IPS-11a (cell line): ENCODE measurements around the gene CASP1.
"Not testable (repeated sequence)": the region's sequence is repeated elsewhere in the genome, so short reads cannot be mapped to it uniquely, and the experiment has no call there.

Source experiments
- H3K4me3 ChIP-seq: one replicate; pipeline ENCODE4 v1.5.1; 2013; ENCODE audit warnings: low read depth, low read length, control low read depth

CASP1 gene

DNA sequence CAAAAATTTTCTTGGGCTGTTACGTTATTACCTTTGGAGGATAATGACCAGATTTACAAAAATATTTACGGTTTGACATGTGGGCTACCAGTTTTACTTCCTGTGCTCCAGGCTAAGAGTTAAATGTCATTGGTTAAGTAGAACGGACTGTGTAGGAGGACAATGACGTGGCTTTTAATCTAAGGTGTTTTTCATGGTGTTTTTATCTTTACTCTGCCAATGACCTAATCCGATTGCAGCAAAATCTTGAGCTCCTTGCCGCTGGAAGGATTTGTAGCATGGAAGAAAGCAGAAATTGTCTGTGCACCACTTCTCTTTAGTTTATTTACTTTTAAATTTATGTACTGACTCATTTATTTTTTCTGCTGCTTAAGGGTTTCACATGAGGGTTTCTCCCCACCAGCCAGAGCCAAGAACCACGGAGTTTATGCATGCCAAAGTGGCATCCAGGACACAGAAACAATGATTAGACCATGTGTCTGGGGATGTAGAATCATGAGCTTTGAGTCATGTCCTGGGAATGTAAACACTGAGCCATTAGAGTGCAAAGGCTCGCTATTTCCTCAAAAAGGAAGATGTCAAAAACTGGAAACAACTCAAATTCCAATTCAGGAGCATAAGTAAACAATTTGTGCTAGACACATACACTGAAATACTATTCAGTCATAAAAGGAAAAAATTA, 12.1 kb upstream of the CASP1 start:
- no peak overlapping the region for H3K4me3 ChIP-seq

GRCh38 chr11:105045676-105046296, 10.8 kb upstream of the CASP1 start:
- no peak overlapping the region for H3K4me3 ChIP-seq

DNA sequence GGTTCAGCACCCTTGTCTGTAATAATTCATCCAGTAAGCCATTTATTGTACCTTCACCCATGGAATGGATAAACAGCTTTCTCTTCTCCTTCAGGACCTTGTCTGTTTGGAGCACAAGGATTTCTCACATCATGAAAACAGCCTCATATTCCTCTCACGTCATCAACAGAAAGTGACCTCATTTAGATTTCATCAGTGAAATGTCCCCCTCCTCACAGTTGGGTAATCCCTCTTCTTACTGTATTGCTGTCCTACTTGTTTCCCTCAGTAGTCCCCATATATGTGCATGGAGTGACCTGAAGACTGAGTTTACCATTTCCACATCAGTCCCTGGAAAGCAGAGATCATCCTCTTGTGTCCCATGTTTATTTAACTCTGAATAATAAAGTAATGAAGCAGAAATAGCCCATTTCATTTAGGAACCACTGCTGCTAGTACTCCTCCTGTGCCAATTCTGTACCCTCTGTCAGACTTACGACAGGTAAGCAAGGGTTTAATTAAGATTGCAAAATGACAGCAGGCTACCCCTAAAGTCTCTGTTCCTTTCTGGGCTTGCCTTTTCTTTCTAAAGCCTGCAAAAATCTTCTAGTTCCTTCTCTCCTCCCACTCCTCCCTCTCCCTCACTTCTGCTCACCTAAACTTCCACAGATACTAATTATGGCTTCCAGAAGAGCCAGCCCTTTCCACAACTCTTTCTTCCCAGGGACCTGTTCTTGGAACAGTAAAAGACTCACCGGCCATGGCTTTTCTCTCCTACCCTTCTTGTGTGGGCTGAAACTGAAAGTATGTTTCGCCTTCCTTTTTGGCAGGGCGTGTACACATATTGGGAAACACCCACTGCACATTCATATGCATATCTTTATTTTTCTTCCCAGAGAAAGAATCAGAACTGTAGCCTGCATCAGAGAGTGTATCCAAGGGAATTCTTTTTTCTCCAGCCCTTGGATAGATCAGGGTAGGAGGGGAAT, 9.9 kb upstream of the CASP1 start, which contains the start of gene CARD16:
Gene CARD16 (minus strand): TSS at position 779 of the 968 bp plus-strand sequence. CDS start 38 bp downstream, at position 741.
- H3K4me3 ChIP-seq, result not testable (repeated sequence)

DNA sequence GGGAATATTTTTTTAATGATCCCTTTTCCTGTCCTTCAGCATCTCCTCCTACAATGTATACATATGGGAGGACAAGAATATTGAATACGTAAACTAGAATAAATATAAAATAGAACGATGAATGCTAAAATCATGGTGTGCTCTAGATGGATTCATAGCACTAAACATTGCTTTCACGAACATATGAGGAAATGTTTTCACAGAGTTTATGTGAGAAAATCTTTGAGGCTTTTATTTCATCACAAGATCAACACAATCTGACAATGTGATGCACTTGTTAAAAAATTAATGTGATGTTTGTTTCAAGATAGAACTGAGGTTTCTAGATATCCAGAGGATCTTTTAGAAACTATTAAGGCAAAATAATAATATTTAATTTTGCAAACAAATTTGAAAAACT, 7.2 kb upstream of the CASP1 start:
- no peak overlapping the region for H3K4me3 ChIP-seq

GRCh38 chr11:105040703-105041102, 5.8 kb upstream of the CASP1 start:
- no peak overlapping the region for H3K4me3 ChIP-seq

DNA sequence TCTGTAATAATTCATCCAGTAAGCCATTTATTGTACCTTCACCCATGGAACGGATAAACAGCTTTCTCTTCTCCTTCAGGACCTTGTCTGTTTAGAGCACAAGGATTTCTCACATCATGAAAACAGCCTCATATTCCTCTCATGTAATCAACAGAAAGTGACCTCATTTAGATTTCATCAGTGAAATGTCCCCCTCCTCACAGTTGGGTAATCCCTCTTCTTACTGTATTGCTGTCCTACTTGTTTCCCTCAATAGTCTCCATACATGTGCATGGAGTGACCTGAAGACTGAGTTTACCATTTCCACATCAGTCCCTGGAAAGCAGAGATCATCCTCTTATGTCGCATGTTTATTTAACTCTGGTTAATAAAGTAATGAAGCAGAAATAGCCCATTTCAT, 556 bp downstream of the CASP1 start:
- not testable (repeated sequence) for H3K4me3 ChIP-seq

DNA sequence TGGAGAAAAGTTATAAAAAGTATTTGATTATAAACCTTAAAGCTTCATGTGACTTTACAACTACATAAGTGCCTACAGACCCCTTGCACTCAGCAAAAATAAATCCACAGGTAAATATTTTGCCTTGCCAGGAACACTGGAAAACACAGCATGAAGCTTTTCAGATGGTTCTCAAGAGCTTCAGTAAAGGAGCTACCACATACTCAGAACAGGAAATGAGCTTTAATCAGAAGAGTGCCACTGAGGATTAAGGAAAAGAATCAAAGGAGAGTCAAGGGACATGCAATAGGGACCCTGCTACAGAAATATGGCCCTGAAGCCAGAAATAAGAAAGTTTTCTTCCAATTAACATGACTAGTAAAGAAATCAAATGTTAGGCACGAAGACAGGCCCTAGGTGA, 1.2 kb downstream of the CASP1 start:
- no peak overlapping the region for H3K4me3 ChIP-seq

GRCh38 chr11:105033343-105033742, 1.6 kb downstream of the CASP1 start:
- no peak overlapping the region for H3K4me3 ChIP-seq

GRCh38 chr11:105032495-105032894, 2.4 kb downstream of the CASP1 start:
- no peak overlapping the region for H3K4me3 ChIP-seq

GRCh38 chr11:105027678-105028077, 7.3 kb downstream of the CASP1 start:
- no peak overlapping the region for H3K4me3 ChIP-seq

DNA sequence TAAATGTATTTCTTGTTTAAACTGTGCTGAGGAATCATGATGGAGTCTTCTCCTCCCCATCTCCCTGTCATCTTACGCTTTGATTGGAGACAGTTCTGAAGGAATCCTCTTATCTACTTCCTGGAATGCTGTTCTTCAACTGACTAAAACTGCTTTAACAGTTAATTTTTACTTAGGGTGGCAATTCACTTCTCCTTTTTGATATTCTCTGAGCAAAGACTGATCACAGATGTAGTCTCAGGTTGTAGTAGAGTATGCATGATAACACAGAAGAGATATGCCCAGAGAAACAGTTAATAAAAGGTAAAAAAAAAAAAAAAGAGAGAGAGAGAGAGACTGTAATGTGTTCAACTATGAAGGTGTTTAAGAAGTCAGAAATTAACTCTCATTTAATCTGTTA, 10.6 kb downstream of the CASP1 start:
- no peak overlapping the region for H3K4me3 ChIP-seq

GRCh38 chr11:105023003-105023402, 11.9 kb downstream of the CASP1 start, which contains the start of gene CASP5:
Gene CASP5 (minus strand): TSS chr11:105023168. CDS start chr11:105023136, 32 bp downstream.
- no peak within 1 kb of the TSS for H3K4me3 ChIP-seq

GRCh38 chr11:105022527-105022926, 12.4 kb downstream of the CASP1 start:
- H3K4me3 ChIP-seq, result no peak overlapping the region

DNA sequence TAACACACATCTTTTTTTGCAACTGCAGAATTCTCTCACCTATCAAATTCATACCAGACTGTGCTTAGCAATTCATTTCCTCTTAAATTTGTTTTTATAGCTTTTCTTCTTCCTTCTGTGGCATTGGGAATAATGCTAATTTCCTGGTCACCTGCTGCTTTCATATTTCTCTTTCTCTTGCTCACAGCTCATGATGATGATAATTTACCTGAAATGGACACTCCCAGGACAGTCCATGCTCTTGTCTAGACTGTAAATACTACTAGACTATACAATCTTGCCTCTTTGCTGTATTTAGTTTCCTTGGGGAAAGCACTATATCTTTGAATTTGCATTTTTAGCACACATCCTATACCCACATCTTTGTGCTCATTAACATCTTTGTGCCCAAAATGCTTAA, 27.5 kb downstream of the CASP1 start:
- no peak overlapping the region for H3K4me3 ChIP-seq

- no peak overlapping the region for H3K4me3 ChIP-seq
Observed at GRCh38 chr11:105005451-105005845, 29.5 kb downstream of the CASP1 start.

GRCh38 chr11:105004021-105004420, 30.9 kb downstream of the CASP1 start:
- H3K4me3 ChIP-seq, result no peak overlapping the region

DNA sequence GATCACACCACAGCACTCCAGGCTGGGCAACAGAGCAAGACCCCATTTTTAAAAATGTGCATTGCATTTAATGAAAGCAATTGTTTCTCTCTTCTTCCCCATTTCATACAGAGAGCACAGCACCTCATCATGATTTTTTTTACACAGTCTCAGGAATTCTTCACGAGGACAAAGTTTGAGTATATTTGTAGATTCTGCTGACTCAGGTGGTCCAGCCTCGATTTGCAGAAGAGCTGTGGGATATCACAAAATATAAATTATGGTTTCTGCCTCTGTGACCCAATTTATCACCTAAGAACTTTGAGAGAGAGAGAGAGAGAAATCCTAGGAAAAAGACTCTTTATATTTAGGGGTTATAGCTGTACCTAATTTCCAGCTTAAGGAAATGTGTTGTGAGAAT, 31.8 kb downstream of the CASP1 start:
- H3K4me3 ChIP-seq, result no peak overlapping the region

DNA sequence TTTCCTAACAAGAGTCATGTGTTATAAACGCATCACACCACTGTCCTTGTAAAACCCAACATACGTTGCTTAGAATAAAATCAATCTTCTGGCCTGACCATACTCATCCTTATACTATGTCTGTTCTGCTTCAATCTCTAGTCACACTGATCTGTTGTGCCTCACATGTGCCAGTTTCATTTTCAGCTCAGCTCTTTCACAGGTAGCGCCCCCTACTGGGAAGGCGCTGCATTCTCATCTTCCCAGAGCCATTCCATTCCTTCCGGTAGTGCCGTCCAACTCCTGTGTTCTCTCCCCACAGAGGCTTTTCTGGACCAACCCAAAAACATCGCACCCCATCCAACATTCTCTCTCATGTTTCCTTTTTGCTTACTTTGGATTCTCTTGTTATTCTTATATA, 34.1 kb downstream of the CASP1 start:
- H3K4me3 ChIP-seq, result no peak overlapping the region

DNA sequence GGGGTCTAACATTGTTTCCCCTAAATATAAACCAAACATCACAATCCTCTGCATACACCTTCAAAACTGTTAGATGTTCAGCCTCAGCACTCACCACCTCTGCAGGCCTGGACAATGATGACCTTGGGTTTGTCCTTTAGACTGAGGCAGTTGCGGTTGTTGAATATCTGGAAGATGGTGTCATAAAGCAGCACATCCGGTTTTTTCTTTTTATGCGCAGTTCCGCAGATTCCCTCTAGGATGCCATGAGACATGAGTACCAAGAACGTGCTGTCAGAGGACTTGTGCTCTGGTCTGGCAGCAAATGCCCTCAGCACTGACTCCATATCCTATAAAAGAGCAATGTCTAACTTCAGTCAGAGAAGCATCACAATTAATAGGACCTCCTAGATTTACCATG, 34.8 kb downstream of the CASP1 start:
- no peak overlapping the region for H3K4me3 ChIP-seq

- no peak overlapping the region for H3K4me3 ChIP-seq
Observed at GRCh38 chr11:104999721-105000120, 35.2 kb downstream of the CASP1 start.

GRCh38 chr11:104997288-104997687, 37.7 kb downstream of the CASP1 start:
- no peak overlapping the region for H3K4me3 ChIP-seq
